Fibroblast of skin of abdomen (primary cell): Measurements from ENCODE around the gene TSPAN11.

ENCODE experiments used
- DNase-seq: peaks from one replicate; pipeline ENCODE4 v3.0.0-alpha.2; 2013

The TSPAN11 gene

DNA sequence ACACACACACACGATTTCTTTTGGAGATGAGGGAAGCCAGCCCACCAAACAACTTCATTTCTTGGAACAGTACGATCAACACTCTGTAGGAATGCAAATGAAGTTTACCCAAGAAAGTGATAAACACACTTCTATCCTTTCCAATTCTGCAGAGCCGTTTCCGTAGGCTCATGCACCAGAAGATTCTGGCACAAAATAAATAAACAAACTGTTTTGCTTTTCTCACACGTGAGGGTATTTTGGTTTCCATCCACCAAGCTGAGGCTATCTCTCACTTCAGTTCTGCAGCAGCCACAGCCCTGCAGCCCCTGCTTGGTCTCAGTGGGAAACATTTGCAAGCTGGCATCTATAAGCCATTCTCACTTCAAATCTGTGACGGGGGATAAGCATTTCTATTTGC lies 15.3 kb upstream of the TSPAN11 start:
- DNase-seq, result no peak

DNA sequence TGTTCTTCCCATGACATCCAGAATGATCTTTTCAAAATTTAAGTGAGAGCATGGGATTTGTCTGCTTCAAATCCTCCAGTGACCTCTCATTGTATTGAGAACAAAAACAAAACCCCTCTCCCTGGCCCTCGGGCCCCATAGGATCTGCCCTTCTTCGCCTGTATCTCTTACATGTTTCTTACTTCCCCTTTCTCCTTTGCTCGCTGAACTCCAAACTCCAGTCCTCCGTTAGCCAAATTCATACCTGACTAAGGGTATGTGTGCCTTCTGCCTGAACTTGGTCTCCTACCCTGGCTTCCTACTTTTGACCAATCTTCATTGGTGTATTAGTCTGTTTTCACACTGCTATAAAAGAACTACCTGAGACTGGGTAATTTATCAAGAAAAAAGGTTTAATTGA lies 13.2 kb upstream of the TSPAN11 start:
- DNase-seq, result no peak

DNA sequence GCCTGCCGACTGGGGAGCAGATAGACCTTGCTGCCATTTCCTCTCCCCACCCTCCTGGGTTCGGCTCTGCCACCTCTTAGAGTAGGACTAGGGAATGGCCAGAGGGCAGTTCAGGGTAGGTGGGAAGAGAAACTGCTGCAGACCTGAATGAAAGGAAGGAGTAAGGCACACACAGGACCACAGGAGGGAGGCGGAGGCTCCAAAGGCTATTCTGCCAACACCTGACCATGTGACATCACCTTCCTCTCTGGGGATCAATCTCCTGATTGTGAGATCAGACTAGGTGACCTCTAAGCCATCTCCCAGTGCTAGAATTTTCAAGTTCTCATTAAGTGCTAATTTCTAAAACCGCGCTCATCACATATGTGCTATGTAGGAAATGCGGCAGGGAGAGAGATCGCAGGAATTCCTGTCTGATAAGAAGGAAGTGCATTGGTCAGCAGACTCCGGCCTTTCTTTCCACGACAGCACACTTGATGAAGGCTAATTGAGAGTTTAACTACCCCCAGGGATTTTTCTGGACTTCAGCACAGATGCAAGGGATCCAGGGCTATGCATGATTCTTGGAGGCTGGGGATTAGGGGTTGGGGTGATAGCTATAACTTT lies 11.5 kb upstream of the TSPAN11 start:
- DNase-seq, result no peak

DNA sequence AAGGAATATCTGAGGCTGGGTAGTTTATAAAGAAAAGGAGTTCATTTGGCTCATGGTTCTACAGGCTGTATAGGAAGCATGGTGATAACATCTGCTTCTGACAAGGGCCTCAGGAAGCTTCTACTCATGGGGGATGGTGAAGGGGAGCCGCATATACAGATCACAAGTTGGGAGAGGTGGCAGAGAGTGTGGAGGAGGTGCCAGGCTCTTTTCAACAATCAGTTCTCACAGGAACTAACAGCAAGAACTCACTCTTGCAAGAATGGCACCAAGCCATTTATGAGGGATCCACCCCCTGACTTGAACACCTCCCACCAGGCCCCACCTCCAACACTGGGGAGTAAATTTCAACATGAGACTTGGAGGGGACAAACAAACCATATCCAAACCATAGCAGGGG lies 3.5 kb upstream of the TSPAN11 start:
- no peak for DNase-seq

DNA sequence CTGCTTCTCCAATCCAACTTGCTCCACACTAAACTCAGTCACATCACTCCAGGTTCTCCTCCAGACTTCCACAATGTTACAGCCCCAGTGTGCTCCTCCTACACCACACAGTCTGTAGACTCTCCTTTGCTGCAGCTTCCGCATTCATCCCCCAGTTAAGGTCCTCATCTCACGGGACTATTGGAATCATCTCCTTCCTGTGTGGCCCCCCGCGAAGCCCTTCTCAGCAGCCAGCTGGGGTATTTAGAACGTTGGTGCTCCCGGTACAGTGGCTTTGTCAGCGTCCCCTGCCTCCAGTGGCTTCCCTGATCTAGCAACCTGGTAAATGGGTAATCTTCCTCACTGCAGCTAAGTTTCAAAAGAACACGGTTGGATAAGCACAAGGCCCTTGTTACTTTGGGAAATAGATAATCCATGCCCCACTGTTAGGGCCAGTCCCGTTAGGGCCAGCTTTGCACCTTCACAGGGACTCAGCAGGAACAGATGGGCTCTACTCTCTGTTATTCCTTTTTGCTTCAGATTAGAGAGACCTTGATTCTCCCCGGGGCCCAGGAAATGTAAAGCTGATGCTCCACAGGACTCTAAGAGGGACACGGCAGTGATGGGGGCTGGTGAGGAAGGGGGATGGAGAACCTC lies 823 bp upstream of the TSPAN11 start:
- no peak for DNase-seq

GRCh38 chr12:30927222-30927611 lies 669 bp downstream of the TSPAN11 start:
- DNase-seq, result no peak

DNA sequence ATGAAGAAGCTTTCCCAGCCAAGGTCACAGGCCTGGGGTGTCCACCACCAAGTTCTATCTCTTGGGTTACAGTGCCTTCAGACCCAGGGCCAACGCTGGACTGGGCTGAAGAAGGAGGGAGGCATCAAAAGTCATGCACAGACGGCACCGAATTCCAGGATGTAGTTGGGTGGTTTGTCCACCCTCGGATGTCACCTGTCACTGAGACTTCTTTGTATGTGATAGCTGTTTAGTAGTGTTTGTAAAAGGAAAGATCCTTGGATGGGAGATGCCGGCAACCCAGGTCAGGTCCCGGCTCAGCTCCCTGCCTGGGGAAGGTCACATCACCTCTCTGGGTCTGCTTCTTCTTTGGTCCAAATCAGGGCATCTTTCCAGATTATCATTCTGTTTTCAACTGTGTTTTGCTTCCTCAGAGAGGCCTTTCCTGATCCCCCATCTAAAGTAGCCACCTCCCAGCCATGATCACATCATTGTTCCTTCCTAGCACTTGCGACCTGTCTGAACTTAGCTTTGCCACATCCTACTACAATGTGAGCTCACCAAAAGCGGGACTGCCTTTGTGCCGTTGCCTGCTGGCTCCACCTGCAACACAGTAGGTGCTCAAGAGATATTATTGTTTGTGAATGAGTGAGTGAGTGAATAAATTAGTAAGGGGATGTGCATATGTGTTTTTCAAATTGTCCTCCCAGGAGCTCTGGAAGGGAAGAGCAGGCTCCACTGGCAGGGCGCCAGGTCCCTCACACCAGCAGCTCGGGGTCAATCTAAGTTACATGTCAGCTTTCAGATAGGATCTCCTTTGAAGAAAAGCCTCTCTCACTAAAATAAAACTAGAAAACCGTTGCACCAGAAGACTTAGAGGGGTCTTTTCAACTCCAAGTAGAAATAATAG lies 2.1 kb downstream of the TSPAN11 start:
- DNase-seq, result no peak

GRCh38 chr12:30930238-30930637 lies 3.7 kb downstream of the TSPAN11 start:
- no peak for DNase-seq

DNA sequence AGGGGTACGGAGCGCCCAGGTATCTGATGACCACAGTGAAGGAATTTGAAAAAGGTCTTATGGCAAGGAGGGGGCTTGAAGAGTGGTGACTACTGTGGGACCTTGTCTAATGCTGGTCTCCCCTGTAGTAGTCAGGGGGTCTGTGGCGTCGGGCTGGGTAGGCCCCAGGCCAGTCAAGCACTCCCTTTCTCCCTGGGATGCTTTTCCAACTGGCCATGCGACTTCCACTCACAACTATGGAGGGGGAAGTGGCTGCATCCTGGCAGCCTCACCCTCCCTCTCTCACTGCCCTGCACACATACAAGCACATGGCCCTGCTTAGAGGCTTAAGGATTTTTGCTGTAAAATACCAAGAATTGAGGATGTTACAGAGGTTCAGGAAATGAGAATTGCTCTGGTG lies 4.1 kb downstream of the TSPAN11 start:
- no peak for DNase-seq

DNA sequence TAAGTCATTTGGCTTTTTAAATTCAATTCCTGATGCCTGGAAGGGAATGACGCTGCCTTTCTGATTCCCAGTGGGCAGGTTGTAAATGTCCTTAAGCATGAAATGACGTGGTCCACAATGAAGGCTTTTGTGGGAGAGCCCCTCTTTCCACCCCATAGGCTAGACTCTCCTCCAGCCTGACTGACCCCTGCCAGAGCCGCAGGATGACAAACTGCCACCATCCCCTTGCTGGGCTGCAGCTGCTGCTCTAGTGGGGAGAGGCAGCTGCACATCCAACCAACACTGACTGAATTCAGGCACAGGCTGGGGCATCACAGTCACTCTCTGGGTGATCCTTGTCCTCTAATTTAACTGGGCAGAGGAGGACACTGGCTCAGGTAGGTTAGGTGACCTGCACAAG lies 6.3 kb downstream of the TSPAN11 start:
- DNase-seq, result no peak

GRCh38 chr12:30934811-30935210 lies 8.3 kb downstream of the TSPAN11 start:
- no peak for DNase-seq

DNA sequence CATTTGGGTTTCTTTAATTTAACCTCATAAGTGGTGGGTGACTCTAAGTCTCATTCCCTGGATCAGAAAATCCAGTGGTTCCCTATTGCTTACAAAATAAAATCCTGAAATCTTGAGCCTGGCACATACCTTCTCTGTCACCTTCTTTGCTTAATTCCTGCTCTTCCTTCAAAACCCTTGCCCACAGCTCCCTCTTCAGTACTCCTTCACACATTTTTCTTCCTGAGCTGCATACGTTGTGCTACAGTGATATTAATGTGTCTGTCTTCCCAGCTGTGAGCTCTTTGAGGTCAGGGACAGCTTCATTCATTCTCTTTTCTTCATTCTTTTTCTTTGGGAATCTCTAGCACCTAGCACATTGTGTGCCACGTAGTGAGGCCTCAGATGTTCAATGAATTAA lies 9.5 kb downstream of the TSPAN11 start:
- peak; percentile 12 for DNase-seq

DNA sequence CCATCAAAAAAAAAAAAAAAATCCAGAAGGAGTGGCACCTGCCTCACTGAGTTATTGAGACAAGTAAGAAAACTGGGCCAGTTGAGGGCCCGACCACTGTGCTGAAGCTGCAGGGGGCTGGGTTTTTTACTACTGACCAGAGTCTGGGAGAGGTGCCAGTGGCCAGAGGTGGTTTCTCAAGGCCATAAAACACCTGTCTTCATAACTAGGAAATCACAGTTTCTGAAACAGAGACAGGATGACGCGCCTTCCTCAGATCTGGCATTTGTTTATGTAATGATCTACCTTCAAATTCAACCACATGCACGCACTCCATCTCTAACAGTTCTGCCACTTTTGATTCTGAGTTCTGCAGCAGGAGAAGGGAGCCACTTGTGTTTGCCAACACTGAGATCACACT lies 12.7 kb downstream of the TSPAN11 start:
- no peak for DNase-seq

DNA sequence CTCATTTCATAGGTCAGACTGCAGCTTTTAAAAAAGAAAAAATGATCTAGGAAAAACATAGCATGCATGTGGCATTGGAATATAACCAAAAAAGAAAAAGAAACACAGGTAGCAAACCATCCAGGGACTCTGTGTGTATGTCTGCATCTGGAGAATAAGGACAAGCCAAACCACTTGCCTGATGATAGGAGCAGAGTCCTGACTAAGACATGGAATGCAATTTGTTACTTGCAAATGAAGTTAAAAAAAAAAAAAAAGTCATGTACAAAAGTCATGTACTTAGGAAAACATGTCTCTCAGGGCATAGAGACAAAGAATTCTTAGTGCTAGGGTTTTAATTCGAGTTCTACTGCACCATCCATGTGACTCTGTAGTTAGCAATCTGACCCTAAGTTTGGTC lies 15.9 kb downstream of the TSPAN11 start:
- no peak for DNase-seq

GRCh38 chr12:30942936-30943335 lies 16.4 kb downstream of the TSPAN11 start:
- DNase-seq, result no peak

DNA sequence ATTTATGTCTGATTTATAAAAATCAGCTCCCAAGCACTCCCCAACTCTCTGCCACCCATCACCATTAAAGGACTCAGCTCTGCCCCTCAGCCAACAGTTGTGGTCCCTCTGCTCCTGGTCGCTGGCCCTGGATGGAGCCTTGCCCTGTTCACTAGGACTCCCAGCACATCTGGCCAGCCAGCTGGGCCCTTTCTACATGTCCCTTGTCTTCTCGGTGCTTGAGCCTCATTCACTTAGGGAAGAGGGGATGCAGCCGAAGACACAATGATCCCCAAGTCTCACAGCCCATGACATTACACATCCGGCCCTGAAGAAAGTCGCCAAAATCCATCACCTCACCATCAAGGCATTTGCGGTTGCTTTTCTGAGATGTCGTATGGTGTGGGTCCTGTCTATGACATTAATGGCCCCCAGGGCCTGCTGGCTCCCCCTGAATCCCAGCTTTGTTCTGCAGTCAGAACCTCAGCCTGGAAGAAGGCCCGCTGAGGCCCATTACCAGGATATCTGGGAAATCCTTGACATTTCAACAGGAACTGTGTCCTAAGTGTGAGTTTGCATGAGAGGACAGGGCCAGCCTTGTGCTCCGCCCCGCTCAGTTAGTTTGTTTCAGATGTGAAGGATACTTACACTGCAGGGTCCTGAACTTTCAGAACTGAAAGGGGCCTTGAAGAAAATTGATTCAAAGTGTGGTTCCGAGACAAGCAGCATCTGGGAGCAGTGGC lies 19.1 kb downstream of the TSPAN11 start:
- no peak for DNase-seq

GRCh38 chr12:30952015-30952414 lies 25.5 kb downstream of the TSPAN11 start:
- no peak for DNase-seq

- DNase-seq, result no peak
Observed at GRCh38 chr12:30953257-30953656, 26.7 kb downstream of the TSPAN11 start.

GRCh38 chr12:30953951-30954751 lies 27.6 kb downstream of the TSPAN11 start:
- DNase-seq, result no peak

DNA sequence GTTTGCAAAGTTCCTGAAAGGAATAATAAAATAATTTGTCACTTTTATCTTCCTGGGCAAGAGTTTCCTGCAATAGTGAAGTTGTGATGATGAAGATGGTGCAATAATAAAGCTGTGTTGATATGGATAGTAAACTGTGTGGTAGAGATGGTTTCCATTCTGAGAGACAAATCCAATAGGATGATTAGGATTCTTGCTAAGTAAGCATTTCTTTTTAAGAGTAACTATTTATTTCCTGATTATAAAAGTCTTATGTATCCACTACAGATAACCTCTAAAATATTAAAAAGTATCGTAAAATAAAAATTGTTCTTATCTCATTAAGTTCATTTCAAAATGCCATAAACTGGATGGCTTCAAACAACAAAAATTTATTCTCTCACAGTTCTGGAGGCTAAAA lies 28.7 kb downstream of the TSPAN11 start:
- DNase-seq, result no peak

- DNase-seq, result no peak
Observed at GRCh38 chr12:30959110-30959710, 32.7 kb downstream of the TSPAN11 start.

DNA sequence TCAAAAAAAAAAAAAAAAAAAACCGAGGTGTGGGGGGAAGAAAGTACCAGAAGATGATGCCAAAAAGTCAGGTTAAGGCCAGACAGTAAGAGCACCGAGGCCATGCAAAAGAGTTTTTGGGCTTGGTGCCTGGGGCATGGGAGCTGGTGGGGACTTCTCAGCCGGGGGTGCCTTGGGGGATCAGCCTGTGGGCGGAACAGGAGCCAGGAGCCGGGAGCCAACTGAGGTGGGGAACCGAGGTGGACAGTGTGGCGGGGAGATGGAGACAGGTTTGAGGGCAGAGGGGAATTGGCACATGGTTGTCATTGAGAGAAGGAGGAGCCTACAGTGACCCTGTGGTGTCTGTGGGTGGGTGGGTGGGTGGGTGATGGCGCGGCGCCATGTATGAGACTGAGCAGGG lies 33.2 kb downstream of the TSPAN11 start:
- no peak for DNase-seq
